ENCODE measurements around the gene AP5B1. TPM values are rescaled to one million over a fixed set of nuclear protein-coding genes. Genes with fewer than 3 reads are reported as not detected.

The AP5B1 gene
- polyA plus RNA-seq (ENCODE audit: insufficient read length in 10 of 10) = 1 to 10 TPM; 1.4 to 3.0 (median 2.2) TPM
- long read RNA-seq, donor 1, full-length matches to known transcripts = 1 of 1 reads
- long read RNA-seq, donor 1, partial matches to known transcripts = 0 of 1 reads
- long read RNA-seq, donor 1, other reads (novel, unspliced or antisense) = 0 of 1 reads
- long read RNA-seq, donor 2 = 0 reads
- long read RNA-seq, donor 3 = 0 reads
- long read RNA-seq, donor 4 = 0 reads
- long read RNA-seq, donor 5 = 0 reads
- long read RNA-seq, donor 6 = 0 reads
- long read RNA-seq, donor 7 = 0 reads
- long read RNA-seq, donor 8, full-length matches to known transcripts = 3 of 3 reads
- long read RNA-seq, donor 8, partial matches to known transcripts = 0 of 3 reads
- long read RNA-seq, donor 8, other reads (novel, unspliced or antisense) = 0 of 3 reads
- long read RNA-seq, donor 9, full-length matches to known transcripts = 1 of 1 reads
- long read RNA-seq, donor 9, partial matches to known transcripts = 0 of 1 reads
- long read RNA-seq, donor 9, other reads (novel, unspliced or antisense) = 0 of 1 reads

GRCh38 chr11:65780770-65781151 is at the start of gene AP5B1:
AP5B1 (minus strand) TSS chr11:65780976; CDS start chr11:65780591, 385 bp downstream.
- DNase-seq = peak in 2 of 3 donors; percentile 18 to 68

- DNase-seq = no peak
These were observed 48.7 kb upstream of the AP5B1 start for GRCh38 chr11:65829459-65829858.

DNA sequence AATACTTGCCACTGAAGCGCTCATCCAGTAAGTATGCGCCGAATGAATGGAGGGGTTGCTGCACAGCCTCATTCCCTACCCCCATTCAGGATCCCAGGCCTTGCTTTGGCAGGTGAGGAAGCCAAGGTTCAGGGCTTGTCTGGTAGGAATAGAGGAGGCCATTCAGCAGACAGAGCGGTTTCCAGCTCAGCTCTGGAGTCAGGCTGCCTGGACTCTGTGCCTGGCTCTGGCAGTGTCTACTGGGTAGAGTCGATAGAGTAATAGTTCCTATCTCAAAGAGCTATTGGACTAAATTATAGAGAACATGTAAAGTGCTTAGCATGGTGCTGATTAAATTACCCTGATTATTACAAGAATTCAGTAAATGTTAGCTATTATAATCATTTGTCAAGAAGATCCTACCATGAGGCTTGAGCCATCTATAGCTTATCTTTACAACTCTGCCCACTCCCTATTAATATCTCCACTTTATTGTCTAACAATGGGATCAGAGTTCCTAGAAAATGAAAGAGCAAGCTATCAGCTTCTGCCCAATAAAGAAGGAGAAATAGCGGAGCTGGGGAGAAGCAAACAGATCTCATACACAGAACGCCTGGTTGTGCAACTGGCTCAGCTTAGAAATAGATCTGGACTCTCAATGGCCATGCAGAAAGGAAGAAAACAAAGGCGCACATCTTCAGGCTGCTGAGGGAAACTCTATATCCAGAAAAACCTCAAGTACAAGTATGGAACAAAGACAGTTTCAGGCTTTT is 46.4 kb upstream of the AP5B1 start:
- no peak for DNase-seq

GRCh38 chr11:65822776-65823528 is 42.2 kb upstream of the AP5B1 start:
- DNase-seq = no peak

DNA sequence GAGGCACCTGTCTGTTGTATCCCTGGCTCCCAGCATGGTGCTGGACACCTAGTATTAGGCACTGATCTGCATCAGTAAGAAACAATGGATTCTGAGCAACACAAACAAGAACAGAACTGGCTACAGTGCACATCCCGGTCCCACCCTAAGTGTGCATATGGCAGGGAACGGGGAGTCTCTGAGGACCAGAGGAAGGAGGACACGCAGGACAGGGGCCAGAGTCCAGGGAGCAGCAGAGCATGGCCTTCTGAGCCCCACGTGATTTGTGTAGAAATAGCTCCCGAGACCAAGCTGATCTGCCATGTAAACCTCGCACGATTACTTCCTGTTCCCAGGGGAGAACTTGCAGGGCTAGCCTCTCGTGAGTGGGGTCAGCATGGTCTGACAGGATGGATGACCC is 40.3 kb upstream of the AP5B1 start:
- no peak for DNase-seq

DNA sequence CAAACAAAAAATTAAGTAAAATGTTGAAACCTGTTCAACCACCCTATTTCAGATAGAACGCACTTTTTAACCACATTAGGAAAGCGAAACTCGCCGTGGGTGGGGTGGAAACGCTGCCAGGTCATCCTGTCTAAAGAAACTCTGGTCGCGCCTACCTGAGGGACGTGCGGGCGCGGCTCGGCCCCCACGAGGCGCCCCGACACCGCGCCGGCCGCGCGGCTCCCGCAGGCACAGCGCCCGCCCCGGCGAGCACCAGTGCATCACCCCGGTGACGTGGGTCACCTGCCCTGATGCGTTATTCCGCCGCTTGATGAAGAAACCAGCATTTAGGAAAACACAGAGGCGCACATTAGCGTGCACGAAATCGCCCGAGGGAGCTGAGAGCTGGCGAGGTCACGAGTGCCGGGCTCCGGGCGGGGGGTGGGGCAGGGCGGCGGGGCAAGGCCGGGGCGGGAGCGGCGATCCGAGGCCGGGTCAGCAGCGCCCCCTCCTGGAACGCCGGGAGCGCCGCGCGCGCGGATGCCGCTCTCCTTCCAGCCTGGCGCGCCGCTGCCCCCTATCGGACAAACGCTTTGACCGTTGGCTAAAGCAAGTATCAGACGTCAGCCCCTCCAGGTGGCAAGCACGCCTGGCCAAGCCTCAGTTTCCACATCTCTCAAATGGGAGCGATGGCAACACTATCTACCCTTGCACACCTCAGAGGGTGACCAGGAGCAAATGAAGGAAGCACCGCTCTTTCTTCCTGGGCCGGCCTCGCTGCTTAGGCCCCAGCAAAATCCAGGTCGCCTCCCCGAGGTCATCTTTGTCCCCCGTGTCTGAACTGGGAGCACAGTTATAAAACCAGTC is 37.3 kb upstream of the AP5B1 start:
- peak; percentile 83 to 95 (median 93) for DNase-seq

DNA sequence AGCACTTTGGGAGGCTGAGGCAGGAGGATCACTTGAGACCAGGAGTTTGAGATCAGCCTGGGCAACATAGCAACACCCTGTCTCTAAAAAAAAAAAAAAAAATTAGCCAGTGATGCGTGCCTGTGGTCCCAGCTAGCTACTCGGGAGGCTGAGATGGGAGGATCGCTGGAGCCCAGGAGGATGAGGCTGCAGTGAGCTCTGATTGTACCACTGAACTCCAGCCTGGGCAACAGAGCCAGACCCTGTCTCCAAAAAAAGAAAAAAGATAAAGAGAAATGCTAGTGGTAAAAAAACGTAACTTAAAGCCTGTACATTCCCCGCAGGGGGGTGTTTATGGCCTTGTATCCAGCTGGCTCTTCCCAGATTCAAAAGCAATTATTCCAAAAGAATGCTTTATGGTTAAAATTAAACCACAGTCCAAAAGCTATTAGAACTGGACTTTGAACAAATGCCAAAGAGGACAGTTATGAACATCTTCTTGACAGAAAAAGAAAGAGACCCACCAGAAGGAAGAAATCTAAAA is 36.6 kb upstream of the AP5B1 start:
- peak in 2 of 3 donors; percentile 17 to 20 for DNase-seq

DNA sequence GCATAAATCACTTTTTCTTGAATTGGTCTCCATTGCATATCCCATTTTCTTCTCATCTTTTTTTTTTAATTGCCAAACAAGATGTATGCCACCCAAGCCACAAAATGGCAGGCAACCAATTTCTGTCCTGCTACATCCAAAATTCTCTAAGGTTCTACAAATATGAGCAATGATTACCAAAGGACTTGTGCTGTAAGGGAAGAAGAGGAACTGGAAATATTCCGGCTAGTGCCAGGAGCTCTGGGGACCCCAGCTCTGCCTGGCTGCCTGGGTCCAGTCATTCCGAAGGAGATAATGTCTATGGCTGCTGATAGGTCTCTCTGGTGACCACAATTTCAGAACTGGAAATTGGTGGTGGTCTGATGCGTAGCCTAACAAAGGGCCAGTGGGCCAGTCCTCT is 35.9 kb upstream of the AP5B1 start:
- no peak for DNase-seq

DNA sequence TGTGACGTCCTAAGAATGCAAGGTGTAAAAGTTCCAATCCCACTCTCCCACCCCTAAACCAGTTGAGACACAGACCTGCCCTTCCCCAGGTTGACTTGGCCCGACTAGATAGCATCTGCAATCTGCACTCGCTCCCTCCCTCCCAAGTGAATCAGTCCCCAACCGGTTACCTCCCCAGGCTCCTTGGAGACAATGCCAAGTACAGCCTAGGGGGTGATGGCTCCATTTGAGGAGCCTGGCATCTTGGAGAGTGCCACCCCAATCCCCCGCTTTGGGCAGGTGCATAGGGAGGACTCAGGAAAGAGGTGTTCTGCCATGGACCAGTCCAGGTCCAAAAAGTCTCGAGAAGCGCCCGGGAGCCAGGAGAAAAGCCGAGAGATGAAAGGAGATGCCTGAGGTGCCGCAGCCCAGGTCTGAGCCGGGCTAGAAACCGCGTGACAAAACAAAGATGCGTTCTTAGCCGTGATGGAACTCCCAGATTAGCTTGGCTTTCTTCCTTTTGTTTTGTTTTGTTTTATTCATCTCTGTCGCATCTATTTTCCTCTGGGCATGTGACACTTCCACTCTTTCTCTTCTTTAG is 34.3 kb upstream of the AP5B1 start:
- no peak for DNase-seq

DNA sequence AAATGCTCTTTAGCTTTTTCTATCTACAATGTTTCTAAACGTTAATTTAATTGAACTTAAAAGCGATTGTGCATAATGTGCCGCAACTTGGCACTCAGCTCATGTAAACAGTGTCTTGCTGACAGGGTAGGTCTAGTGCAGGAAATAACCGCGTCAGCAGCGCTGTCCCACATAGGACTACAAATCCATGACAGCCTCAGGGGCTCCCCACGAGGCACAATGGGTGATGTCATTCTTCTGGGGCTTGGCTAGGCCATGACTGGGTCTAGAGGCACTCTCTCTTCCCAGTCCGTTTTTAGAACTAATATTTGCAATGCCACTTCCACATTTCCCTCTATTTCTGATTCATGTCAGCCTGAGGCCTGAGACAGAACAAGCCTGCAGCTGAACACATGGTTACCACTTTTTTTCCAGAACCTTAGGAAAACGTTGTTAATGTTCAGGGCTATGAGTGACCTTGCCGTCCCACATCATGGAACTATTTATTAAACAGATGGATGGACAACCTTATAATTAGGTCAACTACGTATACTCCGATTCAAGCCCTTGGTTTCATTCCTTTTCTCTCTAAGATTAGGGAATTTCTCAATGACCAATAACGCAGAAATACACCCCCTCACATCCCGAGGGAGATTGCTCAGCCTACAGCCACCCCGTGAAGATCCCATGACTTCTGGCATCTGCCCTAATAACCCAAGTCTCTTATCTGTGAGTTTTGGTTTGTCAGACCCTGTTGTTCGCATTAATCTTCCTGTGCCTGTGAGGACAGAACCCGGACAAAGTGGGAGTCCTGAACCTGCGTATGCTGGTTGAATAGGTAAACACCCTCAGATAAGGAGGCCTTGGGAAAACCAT is 33.6 kb upstream of the AP5B1 start:
- DNase-seq = peak in 2 of 3 donors; percentile 10 to 43

- DNase-seq = no peak
These were observed 31.1 kb upstream of the AP5B1 start for GRCh38 chr11:65811764-65812475.

GRCh38 chr11:65810046-65810868 is 29.5 kb upstream of the AP5B1 start:
- DNase-seq = no peak

- DNase-seq = no peak
These were observed 28.7 kb upstream of the AP5B1 start for GRCh38 chr11:65809496-65809895.

DNA sequence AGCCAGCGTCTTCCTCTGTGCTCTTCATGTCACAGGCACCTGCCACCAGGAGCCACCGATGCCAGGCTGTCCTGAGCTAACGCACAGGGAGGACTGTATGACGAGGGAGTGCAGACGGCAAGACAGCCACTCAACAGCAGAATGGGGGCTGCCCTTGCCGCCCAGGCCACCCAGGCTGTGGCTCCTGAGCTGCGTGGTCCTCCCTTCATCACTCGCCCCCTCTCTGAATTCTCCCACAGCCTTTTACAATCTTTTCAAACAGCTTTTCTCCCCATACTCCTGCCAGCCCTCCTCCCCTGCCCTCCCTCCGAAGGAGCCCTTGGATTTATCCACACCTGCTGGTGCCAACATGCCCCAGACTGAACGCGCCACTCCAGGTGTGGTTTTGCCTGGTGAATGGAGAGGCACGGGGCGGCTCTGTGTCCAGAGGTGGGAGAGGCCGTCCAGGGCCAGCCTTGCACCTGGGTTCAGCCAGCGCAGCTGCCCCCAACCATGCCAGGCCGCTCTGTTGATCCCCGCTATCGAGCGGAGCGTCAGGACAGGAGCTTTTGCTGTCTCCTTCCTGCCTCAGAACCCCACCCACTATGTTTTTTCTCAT is 28.1 kb upstream of the AP5B1 start:
- DNase-seq = no peak

DNA sequence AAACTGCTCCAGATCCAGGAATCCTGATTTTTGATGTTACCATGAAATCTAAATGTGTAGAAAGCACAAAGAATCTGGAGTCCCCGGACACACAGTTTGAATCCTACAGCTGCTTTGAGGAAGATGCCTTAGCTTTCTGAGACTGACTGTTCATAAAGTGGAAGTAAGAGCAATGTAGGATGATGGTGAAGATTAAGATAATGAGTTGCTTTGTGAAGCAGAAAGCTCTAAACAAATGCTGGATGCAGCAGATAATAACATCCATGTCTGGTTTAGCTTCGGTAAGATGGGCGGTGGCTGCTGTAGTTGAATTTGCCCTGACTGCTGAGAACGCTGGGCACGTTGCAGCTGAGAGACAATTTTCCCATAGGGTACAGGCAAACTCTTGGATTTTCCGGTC is 26.2 kb upstream of the AP5B1 start:
- DNase-seq = no peak

DNA sequence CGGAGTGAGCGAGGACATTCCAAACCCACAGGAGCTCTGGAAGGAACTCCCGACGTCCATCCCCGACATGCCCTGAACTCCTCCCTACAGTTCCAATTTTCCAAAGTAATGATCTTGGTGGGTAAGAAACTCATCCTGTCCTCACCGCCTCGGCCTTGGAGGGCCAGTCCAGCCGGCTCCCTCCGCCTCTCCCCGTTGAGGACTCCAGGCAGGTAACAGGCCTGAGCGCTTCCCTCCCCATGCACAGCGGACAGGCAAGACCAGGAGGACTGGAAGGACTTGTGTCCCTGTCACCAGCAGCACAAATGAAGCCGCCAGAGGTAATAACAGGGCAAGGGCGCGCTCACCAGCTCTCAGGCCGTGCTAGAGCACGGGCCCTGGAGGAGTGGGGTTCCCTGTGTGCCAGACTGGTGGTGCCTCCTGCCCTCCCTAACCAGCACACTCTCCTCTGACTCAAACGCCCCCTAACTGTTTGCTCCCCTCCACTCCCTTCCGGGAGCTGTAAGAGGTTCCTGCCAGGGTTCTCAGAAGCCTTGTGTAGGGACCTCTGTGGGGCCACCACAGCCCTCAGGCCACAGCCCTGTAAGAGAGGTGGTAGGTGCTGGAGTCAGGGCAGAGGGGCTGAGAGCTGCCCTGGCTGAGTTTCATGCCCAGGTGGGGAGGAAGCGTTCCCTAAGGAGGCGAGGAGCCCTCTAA is 23.2 kb upstream of the AP5B1 start:
- DNase-seq = no peak

DNA sequence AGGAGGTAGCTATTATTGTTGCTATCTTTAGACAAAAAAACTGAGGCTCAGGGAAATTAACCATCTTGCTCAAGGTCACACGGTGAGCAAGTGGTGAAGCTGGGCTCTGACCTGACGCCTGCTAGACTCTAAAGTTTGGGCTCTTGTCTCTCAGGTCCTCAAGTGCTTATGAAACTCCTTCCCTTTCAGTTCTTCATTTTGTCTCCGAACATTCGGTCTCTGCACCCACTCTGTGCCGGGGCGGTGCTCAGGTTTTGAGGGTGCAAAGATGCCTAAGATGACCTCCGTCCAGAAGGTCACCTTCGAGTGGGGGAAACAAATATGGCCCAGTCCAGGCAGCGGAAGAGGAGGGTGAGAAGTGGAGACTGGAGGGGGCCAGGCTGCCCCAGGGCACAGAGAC is 22.1 kb upstream of the AP5B1 start:
- DNase-seq = no peak
